GM12878 (cell line): ENCODE results near the gene PIF1. TPM values are rescaled to one million over a fixed set of nuclear protein-coding genes. Genes with fewer than 3 reads are reported as not detected.

Experiments used
- ATAC-seq: fragments of 200-7000 bp; cut with Tn5 transposase; 3 replicates; pipeline ENCODE4 v1.9.1; 2020; ENCODE audit warnings: mild to moderate bottlenecking, moderate library complexity
- BruUV-seq: library from RNA; stranded (reverse); fragments of 400-500 nt; replicated peaks from 2 replicates; lab custom pipeline; 2021; lab: Mats Ljungman, UMichigan
- CTCF ChIA-PET: fragments of 300-600 bp; sonication (Branson Sonifier 250); formaldehyde crosslinking; extraction: SDS; loops from one replicate; lab custom pipeline; 2021; ENCODE audit warnings: inconsistent platforms; lab: Yijun Ruan, JAX
- POLR2A ChIA-PET: fragments of 350-600 bp; formaldehyde crosslinking; extraction: SDS; loops from one replicate; lab custom pipeline; 2021; ENCODE audit warnings: inconsistent platforms; lab: Charles Lee
- RAD21 ChIA-PET: fragments of 300-600 bp; sonication (Branson Sonifier 250); formaldehyde crosslinking; loops from one replicate; lab custom pipeline; 2023; ENCODE audit warnings: antibody characterized with exemption; ENCODE audit not compliant: unreplicated experiment; lab: Charles Lee
- SMC1A ChIA-PET: fragments of 300-600 bp; sonication (Branson Sonifier 250); formaldehyde crosslinking; loops from one replicate; lab custom pipeline; 2023; ENCODE audit not compliant: unreplicated experiment, uncharacterized antibody; lab: Charles Lee
- DNase-seq: peaks from one replicate; pipeline ENCODE4 v3.0.0-alpha.2; 2011; ENCODE audit warnings: low read depth, low spot score
- FAIRE-seq: peaks from 3 replicates; lab custom pipeline; 2011; peaks lifted over from hg19 to GRCh38; lab: Jason Lieb, UNC
- H2AFZ ChIP-seq: 2 replicates; pipeline ENCODE4 v1.6.0; 2011; ENCODE audit warnings: low read depth, low read length, control low read depth; ENCODE audit not compliant: control insufficient read depth
- H3K27ac ChIP-seq: 2 replicates; pipeline ENCODE4 v1.5.1; 2011; ENCODE audit warnings: control low read depth; ENCODE audit not compliant: control insufficient read depth, insufficient read depth
- H3K27me3 ChIP-seq, 2 experiments: replicated peaks in 1 of 2; 2 replicates each; pipeline versions ENCODE4 v1.6.0 to v1.6.1; 2011; ENCODE audit warnings: low read length in 1 of 2; ENCODE audit not compliant: control insufficient read depth in 2 of 2, insufficient read depth in 2 of 2
- H3K36me3 ChIP-seq, 2 experiments: 2 replicates each; pipeline ENCODE4 v1.5.1; 2011; ENCODE audit warnings: low read length in 1 of 2; ENCODE audit not compliant: control insufficient read depth in 2 of 2, insufficient read depth in 2 of 2
- H3K4me1 ChIP-seq: 2 replicates; pipeline ENCODE4 v1.6.1; 2011; ENCODE audit warnings: mild to moderate bottlenecking, low read length, moderate library complexity, mixed read lengths; ENCODE audit not compliant: control insufficient read depth, insufficient read depth
- H3K4me2 ChIP-seq: 2 replicates; pipeline ENCODE4 v1.6.0; 2011; ENCODE audit warnings: control low read depth; ENCODE audit not compliant: control insufficient read depth, insufficient read depth
- H3K4me3 ChIP-seq: fragments of 200-600 bp; sonication (generic); 2 replicates; pipeline ENCODE4 v1.5.1; 2016
- H3K79me2 ChIP-seq: 2 replicates; pipeline ENCODE4 v1.6.0; 2011; ENCODE audit warnings: low read length; ENCODE audit not compliant: control insufficient read depth, insufficient read depth
- H3K9ac ChIP-seq: 2 replicates; pipeline ENCODE4 v1.8.0; 2011; ENCODE audit warnings: low read length, control low read depth, mixed read lengths; ENCODE audit not compliant: control insufficient read depth, insufficient read depth
- H3K9me3 ChIP-seq: replicated peaks from 3 replicates; pipeline ENCODE4 v1.5.1; 2011; ENCODE audit warnings: mild to moderate bottlenecking, low read length; ENCODE audit not compliant: control insufficient read depth, insufficient read depth
- H4K20me1 ChIP-seq: 2 replicates; pipeline ENCODE4 v1.6.0; 2011; ENCODE audit not compliant: control insufficient read depth, insufficient read depth
- CHD2 ChIP-seq: IDR thresholded peaks from 2 replicates; pipeline ENCODE4 v1.6.1; 2011; ENCODE audit warnings: low read depth, low read length, improper control_type of control experiment, borderline replicate concordance
- CUX1 ChIP-seq: IDR thresholded peaks from 2 replicates; pipeline ENCODE4 v1.6.1; 2012; ENCODE audit warnings: improper control_type of control experiment, low read depth, low read length; ENCODE audit not compliant: insufficient replicate concordance
- E2F8 ChIP-seq: fragments of 450-650 bp; IDR thresholded peaks from 2 replicates; pipeline ENCODE4 v1.6.1; 2018; ENCODE audit warnings: mild to moderate bottlenecking, low read depth, moderate library complexity; ENCODE audit not compliant: partially characterized antibody
- JUND ChIP-seq: IDR thresholded peaks from 2 replicates; pipeline ENCODE4 v1.6.1; 2012; ENCODE audit warnings: low read depth, mild to moderate bottlenecking, low read length, improper control_type of control experiment, moderate library complexity
- MEF2A ChIP-seq: IDR thresholded peaks from 2 replicates; pipeline ENCODE4 v1.6.1; 2011; ENCODE audit warnings: low read depth, mild to moderate bottlenecking, low read length, moderate library complexity; ENCODE audit not compliant: insufficient read depth
- MTA3 ChIP-seq: IDR thresholded peaks from 2 replicates; pipeline ENCODE4 v1.6.1; 2012; ENCODE audit warnings: low read length, inconsistent platforms, borderline replicate concordance
- PAX5 ChIP-seq: IDR thresholded peaks from 2 replicates; pipeline ENCODE4 v1.6.1; 2011; ENCODE audit warnings: low read depth, low read length, borderline replicate concordance
- PKNOX1 ChIP-seq: fragments of 450-650 bp; IDR thresholded peaks from 2 replicates; pipeline ENCODE4 v1.6.1; 2016; ENCODE audit warnings: mild to moderate bottlenecking
- RBBP5 ChIP-seq: fragments of 200-600 bp; sonication (generic); conservative IDR thresholded peaks from 2 replicates; pipeline ENCODE4 v1.6.1; 2016
- RELA ChIP-seq: fragments of 450-650 bp; IDR thresholded peaks from 2 replicates; pipeline ENCODE4 v1.8.0; 2014; ENCODE audit warnings: borderline replicate concordance; ENCODE audit not compliant: partially characterized antibody
- SKIL ChIP-seq: fragments of 450-650 bp; IDR thresholded peaks from 2 replicates; pipeline ENCODE4 v1.6.1; 2017; ENCODE audit warnings: mild to moderate bottlenecking, low read depth, inconsistent platforms; ENCODE audit not compliant: poor library complexity, severe bottlenecking
- SRF ChIP-seq, 2 experiments: IDR thresholded peaks; 2 replicates each; pipeline ENCODE4 v1.6.1; 2011; ENCODE audit warnings: low read depth in 2 of 2, low read length in 2 of 2, mild to moderate bottlenecking in 1 of 2, moderate library complexity in 1 of 2
- WGBS: methylation state at CpG from one replicate; pipeline ENCODE4 v1.1.6; 2016; ENCODE audit warnings: low lambda C conversion rate; ENCODE audit not compliant: insufficient replicate concordance, insufficient coverage; ENCODE audit errors: missing lambda C conversion rate; 5-methylcytosine and 5-hydroxymethylcytosine counted together
- in situ Hi-C: fragments of 300-500 bp; cut with MboI; formaldehyde crosslinking; loops from 9 replicates; pipeline ENCODE4 v1.14.3; 2018; ENCODE audit warnings: mixed read lengths
- intact Hi-C: fragments of 100-400 bp; cut with micrococcal nuclease; formaldehyde crosslinking; loops from one replicate; pipeline ENCODE4 v1.14.2; 2022; ENCODE audit not compliant: unreplicated experiment
- polyA plus RNA-seq, 11 experiments: library from polyadenylated mRNA; depleted of rRNA in 4 of 11; unstranded in 6 of 11; stranded (reverse) in 5 of 11; fragments of >200 nt; fragmentation: Nextera tagmentation in 4 of 11; fragmentation: Illumina TruSeq in 1 of 11; extraction: Ambion mirVana in 4 of 11; extraction: Trizol in 1 of 11; gene quantifications; 1 replicate in 1 of 11; 2 replicates in 10 of 11; pipeline versions ENCODE4 v1.2.1 to v1.2.3, GENCODE V29; 2011 to 2016; ENCODE audit warnings: inconsistent platforms in 2 of 11, missing spikeins in 2 of 11, low read depth in 1 of 11
- total RNA-seq, 4 experiments: library from RNA; depleted of rRNA in 3 of 4; stranded (reverse); fragments of >200 nt in 3 of 4; fragmentation: Illumina TruSeq in 1 of 4; extraction: Trizol in 1 of 4; gene quantifications; 2 replicates each; pipeline versions ENCODE4 v1.2.1 to v1.2.3, GENCODE V29; 2013 to 2021

PIF1 gene
- total and polyA plus RNA-seq, 10 of the 15 experiments (the other 5 are each of a cell fraction or from before 2014, with no cell fraction given) = 3.7 to 68.9 (median 31.1) TPM

- Histone ChIP-seq H3K4me1 (peaks cover 6% of the 10 kb centered on the region), H2AFZ (no peak overlapping the region), H3K9ac (no peak overlapping the region), H3K4me3 (no peak overlapping the region), H3K27ac (no peak overlapping the region), H3K79me2 (peaks cover 11% of the 10 kb centered on the region), H3K27me3 (no peaks in the 10 kb centered on the region), H3K4me2 (no peak overlapping the region), H3K9me3 (no peaks in the 10 kb centered on the region), H4K20me1 (peaks cover 3% of the 10 kb centered on the region), H3K36me3 (peaks cover 37 to 58% of the 10 kb centered on the region in 2 experiments)
- intact Hi-C loops = no loop called here
- 85% methylated on average over 11 of the region's 11 CpGs for WGBS
- BruUV-seq = no TSS peak
- ATAC-seq = no peak
- DNase-seq = no peak
- ChIA-PET POLR2A (interaction anchor here (0.9 to 1.7 kb wide), 4 partner anchors 10 to 57 kb away, joined by 3 to 4 read pairs (median 3); no protein-coding TSS in a partner anchor), SMC1A (interaction anchor here (1.3 to 8.5 kb wide), 3 partner anchors 10 to 33 kb away, joined by 7 to 51 read pairs (median 13); no protein-coding TSS in a partner anchor), RAD21 (interaction anchor here (1.0 to 1.3 kb wide), 2 partner anchors 16 to 32 kb away, joined by 3 read pairs; no protein-coding TSS in a partner anchor), CTCF (interaction anchor here (1.2 to 1.3 kb wide), 2 partner anchors 14 to 20 kb away, joined by 3 to 4 read pairs; no protein-coding TSS in a partner anchor)
- in situ Hi-C loops = no loop called here
- no peak for FAIRE-seq
- TF ChIP-seq CUX1 (no peak), RELA (no peak), RBBP5 (no peak), PAX5 (no peak), JUND (no peak), MTA3 (no peak), SRF (IDR thresholded peaks at IDR 0.05; ENCODE audit: low read depth in 2 of 2, low read length in 2 of 2) (no peak), PKNOX1 (no peak), SKIL (no peak), CHD2 (no peak), MEF2A (no peak), E2F8 (no peak)
Measured at GRCh38 chr15:64861331-64861730, 35.9 kb upstream of the PIF1 start.
